ENCODE results near the gene INPP5A.
A peak's percentile ranks its signal among the peaks of the same experiment; 100 is the strongest.

Gene INPP5A

DNA sequence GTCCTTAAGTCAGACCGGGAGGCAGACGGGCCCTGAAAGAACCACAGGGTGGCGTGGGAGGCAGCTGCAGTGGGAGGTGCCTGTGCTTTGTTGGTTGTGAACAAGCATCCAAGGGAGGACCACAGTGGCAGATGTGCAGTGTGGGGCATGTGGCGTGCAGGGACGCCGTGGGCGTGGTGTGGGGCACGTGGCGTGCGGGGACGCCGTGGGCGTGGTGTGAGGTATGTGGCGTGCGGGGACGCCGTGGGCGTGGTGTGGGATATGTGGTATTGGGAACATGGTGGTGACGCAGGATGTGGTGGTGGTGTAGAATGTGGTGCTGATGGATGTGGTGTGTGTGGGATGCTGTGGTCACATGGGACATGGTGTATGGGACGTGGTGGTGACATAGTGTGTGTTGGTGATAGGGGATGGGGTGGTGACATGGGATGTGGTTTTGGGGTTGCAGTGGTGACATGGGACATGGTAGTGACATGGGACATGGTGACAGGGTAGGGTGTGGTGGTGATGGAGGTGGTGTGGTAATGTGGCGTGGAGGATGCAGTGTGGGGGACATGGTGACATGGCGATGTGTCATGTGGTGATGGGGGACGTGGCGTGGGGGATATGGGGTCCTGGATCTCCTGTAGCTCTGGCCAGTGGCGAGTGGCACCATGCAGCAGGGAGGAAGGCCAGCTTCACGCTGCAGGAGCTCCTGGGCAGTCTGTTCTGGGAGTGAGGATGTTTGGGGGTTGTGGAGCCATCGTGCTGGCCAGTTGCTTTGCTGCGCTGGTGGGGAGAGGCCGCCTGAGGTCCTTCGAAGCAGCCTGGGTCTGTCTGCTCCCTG lies 78.8 kb downstream of the INPP5A start:
- DNase-seq = no peak

DNA sequence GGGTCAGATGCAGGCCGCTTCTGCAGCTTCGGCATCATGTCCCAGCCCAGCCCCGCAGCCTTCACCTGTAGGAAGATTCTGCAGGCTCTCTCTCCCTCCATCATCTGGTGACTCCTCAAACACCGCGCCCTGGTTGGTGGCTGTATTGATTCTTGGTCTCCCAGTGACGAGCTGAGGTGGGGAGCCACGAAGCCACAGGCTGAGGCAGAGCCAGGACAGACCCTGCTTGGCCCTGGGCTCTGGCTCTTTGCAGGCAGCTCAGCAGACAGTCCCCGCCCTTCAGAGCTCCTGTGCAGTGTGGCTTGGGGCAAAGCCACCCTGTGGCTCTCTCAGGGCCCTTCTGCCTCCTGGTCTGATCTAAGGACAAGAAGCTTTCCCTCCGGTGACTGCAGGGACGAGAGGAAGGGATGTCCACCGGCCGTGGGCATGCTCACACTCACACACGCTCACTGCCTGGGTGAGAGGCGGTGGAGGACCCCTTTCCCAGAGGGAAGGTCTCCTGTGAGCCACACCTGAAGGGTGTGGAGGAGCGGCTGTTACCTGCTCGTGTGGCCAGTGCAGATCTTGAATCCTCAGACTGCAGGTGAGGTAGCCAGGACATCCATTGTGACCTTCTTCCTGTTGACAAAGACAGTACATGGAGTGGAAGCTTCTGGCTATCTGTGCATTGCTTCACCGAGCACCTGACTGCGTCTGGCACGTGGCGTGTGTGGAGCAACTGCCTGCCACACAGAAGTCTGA lies 79.6 kb downstream of the INPP5A start:
- DNase-seq = no peak

DNA sequence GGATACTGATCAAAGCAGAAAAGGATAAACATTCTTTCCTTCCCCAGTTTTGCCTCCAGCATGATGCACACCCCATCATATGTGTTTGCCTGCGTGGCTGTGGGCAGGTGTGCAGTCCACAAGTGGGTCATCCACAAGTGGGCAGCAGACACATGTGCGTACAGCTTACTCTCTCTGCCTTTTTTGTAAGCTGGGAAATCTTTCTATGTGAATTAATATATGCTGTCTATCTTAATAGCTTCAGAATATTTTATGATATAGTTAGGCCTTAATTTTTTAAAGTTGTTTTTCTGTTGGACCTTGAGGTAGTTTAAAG lies 80.1 kb downstream of the INPP5A start:
- no peak for DNase-seq

DNA sequence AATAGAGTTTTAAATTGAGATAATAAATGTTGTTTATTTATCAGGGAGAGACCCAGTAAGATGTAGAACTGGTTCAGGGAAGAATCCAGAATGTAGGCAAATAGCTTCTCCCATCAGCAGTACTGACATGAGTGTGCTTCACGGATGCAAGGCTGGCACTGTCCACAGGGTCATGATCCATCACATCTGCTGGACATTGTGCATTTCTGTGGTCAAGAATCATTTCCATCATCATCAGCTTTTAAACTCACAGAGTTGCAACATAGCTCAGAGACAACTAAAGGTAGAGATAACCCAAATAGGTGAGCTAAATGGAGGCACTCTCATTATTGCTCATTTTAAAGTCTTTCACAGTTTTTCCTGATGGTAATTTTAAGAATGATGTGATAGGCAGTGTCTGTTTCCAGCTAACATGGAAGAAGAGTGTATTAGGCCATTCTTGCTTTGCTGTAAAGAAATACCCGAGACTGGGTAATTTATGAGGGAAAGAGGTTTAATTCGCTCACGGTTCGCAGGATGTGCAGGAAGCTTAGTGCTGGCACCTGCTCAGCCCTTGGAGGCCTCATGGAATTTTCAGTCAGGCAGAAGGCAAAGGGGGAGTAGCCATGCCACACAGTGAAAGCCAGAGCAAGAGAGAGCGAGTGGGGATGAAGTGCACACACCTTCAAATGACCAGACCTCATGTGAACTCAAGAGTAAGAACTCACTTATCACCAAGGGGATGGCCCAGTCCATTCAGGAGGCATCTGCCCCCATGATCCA lies 80.8 kb downstream of the INPP5A start:
- DNase-seq = no peak

DNA sequence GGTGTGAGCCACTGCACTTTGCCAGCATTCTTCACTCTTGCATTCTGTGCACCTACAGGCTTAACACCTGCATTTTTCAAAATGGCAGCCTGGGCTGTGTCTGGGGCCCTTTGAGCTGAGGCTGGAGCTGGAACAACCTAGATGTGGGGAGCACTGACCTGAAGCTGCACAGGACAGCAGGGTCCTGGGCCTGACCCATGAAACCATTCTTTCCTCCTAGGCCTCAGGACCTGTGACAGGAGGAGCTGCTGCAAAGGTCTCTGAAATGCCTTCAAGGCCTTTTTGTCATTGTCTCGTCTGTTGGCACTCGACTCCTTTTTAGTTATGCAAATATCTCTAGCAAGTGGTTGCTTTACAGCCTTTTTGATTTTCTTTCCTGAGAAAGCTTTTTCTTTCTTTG lies 82.3 kb downstream of the INPP5A start:
- DNase-seq = no peak

DNA sequence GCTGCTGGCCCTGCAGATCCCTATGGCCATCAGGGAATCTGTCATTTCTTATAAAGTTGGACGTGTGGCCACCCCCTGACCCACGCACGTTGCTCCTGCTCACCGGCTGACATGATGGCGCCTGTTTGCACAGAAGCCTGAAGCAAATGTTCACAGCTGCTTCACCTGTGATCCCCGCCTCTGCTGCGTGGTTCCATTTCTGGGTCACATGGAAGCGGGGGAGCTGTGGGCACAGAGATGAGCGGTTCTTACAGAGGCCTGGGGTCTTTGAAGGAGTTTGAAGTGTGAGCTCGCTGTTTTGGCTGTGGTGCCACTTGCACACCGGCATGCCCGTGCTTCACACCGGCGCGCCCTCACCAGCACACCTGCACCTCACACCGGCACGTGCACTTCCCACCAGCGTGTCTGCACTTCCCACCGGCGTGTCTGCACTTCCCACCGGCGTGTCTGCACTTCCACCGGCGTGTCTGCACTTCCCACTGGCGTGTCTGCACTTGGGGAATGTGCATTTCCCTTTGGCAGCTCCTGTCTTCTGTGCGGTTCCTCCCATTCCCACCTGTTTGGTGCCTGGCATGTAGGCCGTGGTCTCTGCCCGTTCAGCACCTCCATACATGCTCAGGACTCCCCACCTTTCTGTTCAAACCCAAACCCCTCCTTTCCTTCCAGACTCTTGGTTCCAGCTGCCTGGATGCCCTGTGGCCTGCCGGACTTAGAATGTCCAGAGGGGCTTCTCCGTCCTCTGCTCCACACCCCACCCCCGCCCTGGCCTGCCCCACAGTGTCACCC lies 86.7 kb downstream of the INPP5A start:
- DNase-seq = no peak

DNA sequence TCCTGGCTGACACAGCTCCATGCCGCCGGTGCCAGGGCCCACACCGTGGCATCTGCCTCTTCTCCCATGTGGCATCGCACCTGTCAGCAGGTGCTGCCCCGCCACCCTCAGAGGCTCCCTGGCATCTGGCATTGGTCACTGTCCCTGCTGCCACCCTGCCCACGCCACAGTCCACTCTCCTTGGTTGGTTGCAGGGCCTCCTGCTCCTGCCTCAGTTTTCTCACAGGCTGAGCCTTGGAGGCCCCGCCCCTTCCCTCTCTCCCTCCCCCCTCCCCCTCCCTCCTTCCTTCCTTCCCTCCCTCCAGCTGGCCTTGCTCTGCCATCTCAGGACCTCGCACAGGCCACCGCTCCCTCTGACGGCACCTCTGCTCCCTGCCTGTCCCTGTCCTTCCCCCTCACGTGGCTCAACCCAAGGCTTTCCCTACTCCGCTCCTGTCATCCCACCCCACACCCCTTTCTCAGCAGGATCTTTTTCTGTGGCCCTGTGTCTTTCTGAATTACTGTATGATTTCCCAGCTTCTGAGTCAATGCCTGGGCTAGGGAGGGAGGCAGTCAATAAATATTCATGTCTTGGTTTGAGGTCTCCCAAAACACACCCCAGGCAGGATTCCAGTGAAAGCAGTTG lies 87.4 kb downstream of the INPP5A start:
- DNase-seq = peak; percentile 13

DNA sequence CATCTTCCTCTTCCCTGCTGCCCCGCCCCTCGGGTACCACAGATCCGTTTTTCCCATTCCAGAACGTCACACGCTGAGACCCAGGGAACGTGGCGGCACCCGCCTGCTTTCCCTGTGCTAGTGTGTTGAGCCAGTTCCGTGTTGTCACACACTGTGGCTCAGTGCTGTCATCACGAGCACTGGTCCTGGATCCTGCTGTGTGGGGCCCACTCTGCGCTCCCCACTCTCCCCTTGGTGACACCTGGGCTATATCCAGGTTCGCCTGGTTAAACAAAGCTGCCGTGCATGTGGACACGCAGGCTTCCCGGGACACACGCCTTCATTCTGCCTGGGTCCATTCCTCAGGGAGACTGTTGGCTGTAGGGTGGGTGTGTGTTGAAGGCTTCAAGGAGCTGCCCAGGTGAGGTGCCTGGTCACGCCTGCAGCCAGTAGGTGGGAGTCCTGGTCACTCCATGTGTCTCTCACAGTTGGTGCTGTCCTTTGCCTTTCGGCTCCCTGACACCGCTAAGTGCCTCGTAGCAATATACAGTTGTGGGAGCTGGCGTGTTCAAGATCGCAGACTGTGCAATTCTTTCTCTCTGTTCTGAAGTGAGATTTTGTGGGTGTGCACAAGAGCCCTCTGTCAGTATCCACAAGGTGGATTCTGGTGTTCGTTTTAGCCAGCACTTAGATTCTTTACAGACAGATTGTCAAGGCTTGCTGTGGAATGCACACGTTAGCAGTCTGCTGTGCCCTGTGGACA lies 88.6 kb downstream of the INPP5A start:
- no peak for DNase-seq

DNA sequence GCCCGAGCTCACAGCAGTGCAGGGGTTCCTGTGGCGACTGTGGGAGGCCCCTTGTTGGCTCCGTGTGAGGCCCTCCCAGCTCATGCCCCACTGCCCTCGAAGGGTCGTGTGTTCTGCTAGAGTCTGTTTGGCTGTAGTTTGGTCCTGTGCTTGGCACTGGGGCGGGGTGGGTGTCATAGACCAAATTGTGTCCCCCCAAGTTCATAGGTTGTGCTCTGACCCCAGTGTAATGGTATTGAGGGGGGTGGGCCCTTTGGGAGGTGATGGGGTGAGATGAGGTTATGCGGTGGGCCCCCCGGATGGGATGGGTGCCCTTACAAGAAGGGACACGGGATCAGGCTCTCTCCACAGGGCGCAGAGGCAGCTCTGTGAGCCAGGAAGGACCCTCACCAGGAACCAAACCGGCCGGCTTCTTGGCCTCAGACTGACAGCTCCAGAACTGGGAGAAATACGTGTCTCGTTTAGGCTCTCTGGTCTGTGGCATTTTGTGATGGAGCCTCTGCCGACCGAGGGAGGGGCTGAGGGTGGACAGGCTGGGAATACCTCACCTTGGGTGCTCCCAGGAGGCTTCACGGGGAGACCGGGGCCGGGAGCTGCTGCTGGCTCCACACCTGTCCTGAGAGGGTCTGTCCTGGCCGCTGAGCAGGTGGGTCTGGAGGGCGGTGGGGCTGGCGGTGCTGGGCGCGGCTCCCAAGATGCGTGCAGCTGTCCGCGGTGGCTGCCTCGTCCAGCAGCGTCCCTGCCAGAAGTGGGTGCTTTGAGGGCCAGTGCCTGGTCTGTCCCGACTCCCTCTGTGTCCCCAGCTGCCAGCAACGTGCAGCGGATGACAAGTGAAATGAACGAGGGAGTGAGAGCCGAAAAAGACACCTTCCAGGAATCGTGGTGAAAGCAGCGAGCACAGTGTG lies 89.4 kb downstream of the INPP5A start:
- no peak for DNase-seq

DNA sequence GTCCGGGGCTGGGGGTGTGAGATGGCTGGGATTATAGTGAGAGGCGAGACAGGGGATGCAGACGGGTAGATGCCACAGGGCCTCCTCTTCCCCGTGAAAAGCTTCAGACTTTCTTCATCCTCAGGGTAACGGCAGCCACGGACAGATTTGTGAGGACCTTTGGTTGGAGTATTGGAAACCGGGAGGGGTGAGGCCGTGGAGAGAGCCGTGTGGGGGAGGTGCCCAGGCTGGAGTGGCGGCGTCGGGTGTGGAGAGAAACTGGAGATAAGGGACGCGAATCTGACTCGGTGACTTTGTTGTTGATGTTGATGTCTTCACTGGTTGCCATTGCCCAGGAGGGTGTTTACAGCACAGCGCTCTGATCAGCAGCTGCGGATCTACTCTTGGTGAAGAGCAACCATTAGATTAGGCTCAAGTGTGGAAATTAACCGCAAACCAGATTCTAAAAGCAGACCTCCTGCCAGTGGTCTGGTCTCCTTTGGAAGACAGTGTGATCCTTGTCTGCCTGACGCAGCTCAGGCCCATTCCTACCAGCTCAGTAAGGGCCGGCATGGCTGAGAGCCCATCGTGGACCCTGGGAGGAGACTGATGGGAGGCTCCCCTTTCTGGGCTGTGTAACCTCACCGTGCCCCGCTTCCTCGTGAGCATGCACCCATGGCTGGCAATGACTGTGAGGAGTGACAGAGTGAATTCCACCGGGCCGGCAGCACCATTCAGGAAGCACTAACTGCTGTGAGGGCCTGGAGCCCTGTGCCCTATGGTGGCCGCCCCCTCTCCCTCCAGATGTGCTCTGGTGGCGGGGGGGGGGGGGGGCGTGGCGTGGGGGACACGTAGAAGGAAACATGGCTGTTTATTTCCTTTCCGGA lies 90.3 kb downstream of the INPP5A start:
- peak; percentile 37 for DNase-seq

DNA sequence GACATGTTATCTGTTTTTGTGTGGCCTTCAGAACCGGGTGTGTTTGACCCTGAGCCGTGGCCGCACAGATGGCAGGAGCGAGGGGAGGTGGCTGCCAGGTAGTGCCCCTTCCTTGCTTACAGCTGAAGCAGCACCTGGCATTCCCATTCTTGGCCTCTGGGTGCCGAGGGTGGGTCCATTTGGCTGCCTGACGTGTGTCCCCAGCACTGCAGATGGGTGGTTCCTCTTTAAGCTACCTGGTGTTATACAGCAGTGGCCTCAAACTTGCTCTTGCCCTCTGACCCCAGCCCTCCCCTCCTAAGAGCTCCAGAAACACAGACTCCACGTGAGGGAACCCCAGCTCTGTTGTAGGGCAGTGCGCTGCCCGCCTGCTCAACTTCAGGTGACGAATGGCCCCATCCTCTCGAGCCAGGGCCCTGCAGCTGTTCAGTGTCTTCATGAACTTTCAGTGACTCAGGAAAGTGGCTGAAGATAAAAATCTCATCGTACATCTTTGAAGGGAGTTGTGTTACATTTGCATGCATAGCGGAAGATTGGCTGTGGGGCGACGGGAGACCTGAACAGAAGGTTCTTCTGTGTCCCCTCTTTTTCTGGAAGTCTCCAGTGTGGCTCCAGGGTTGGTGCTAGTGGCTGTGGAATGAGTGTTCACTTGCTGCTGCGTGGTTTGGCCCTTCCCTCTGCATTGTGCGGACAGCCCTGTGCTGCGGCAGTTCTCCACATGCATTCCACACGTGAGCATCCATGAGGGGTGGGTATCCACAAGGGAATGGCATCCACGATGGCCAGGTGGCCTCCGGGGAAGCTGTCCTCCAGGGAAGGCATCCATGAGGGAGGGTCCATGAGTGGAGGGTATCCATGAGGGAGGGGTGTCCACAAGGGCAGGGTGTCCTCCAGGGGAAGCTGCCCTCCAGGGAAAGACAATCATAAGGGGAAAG lies 91.6 kb downstream of the INPP5A start:
- no peak for DNase-seq

DNA sequence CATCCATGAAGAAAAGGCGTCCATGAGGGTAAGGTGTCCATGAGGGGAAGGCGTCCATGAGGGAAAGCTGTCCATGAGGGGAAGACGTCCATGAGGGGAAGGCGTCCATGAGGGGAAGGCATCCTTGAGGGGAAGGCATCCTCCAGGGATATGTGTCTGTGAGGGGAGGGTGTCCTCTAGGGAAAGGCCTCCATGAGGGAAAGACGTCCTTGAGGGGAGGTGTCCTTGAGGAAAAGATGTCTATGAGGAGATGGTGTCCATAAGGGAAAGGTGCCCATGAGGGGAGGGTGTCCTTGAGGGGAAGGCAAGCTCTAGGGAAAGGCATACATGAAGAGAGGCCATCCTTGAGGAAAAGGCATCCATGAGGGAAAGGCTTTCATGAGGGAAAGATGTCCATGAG lies 92.6 kb downstream of the INPP5A start:
- no peak for DNase-seq

DNA sequence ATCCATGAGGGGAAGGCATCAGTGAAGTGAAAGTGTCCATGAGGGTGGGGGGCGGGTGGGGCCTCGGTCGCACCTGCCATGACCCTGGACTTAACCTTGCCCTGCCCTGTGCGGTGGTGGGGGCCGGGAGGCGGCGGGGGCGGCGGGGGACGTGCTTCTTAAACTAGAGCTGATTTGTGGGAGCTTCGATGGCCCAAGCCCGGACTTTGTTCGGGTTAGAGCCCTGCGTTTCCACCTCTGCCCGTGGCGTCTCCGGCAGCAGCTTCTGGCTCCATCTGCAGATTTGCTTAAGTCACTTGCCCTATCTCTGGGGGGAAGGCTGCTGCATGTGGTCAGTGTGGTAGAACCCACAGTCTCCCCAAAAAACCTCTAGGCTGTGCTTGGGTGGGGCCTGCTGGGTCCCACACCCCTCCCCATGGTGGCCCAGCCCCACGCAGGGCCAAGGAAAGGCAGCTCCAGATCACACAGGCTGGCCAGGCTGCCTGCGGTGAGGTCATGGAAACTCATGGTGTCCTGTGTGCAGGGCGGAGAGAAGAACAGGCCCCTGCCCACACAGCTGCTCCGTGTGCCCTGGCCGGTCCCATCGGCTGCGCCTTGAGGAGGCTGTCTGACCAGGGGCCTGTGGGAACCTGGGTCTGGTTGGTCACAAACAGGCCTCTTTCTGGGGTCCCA lies 93.2 kb downstream of the INPP5A start:
- no peak for DNase-seq

DNA sequence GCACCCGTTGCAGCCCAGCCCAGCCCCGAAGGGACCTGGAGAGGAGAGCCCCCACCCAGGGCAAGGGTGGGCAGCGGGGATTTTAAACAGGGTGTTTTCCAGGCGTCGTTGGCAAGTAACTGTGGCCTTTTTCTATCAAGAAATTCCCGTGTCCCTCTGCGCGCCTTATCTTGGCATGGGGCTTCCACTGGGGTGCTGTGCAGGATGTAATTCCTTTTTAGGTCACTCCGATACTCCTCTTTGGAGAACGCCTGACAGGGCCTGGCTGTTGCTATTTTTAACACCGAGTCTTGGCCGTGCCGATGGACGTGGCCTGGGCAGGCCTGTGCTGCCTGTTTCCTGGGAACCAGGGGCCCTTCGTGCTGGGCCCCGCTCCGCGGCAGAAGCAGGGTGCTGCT lies 93.8 kb downstream of the INPP5A start:
- no peak for DNase-seq

DNA sequence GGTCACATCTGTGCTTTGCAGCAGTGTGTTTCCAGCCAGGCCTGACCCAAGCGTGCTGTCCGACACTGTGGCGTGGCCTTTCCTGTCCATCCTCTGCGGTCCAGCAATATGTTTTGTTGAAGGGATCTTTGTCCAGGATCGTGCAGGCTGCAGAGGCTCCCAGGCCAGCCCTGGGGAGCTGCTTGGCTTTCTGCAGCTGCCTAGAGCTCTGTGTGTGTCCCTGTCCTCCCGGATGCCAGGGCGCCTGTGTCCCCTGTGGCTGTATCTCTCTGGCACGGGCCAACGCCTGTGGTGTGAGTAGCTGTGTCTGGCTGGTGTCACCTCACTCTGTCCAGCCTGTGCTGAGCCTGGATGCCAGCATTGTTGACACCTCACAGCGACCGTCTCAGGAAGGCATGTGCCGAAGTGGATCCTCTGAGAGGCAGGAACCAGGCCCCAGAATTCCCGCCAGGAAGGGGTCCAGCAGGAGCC lies 94.5 kb downstream of the INPP5A start:
- no peak for DNase-seq

DNA sequence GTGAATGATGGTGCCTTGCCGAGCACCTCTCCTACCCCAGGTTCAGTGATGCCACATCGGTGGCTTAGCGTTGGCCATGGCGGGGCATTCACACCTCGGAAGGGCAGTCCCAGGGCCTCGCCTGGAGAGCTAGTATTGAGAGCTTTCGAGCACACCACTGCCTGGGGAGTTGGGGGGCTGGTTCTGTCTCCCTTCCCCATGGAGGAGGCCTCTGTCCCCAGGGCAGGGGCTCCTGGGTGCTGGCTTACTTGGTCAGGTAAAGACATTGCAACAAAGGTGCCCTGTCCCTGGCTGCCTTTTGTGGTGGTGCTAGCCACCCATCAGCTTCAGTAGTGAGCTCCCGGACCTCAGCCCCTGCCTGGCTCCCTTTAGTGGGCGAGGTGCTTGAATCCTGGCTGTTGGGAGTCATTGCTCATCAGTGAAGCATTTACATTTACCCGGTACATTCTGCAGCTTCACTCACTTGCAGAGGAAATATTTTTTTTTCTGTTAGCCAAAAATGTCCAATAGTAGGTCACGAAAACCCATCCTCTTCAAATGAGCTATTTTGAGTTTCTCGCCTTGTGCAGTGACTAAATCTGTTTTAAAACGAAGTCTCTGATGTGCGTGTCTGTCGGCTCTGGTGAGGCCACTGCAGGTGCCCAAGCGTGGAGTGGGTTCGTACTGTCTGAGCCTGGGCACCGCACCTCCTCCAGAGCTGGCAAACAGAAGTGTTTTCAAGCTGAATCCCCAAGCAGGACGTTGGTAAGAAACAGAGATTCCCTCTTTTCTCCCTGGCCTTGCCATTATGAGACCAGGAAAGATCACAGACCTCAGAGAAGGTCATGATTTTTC lies 95.5 kb downstream of the INPP5A start:
- DNase-seq = peak; percentile 62
